HepG2 (cell line): ENCODE results near the gene NCOR2. TPM values are rescaled to one million over a fixed set of nuclear protein-coding genes. Genes with fewer than 3 reads are reported as not detected.

Experiments
- ATAC-seq: fragments of 200-7000 bp; cut with Tn5 transposase; 3 replicates; pipeline ENCODE4 v1.9.1; 2020; ENCODE audit warnings: mild to moderate bottlenecking, moderate library complexity
- BruUV-seq: library from RNA; stranded (reverse); fragments of 400-500 nt; replicated peaks from 2 replicates; lab custom pipeline; 2021; lab: Mats Ljungman, UMichigan
- CTCF ChIA-PET: fragments of 300-600 bp; formaldehyde crosslinking; extraction: SDS; loops from one replicate; lab custom pipeline; 2021; ENCODE audit warnings: low total read pairs, inconsistent platforms, low intra/inter-chr PET ratio; lab: Yijun Ruan, JAX
- POLR2A ChIA-PET: fragments of 350-600 bp; sonication (Branson Sonifier 250); formaldehyde crosslinking; loops from one replicate; lab custom pipeline; 2020; ENCODE audit warnings: antibody characterized with exemption, inconsistent platforms; lab: Yijun Ruan, JAX
- DNase-seq: peaks from one replicate; pipeline ENCODE4 v3.0.0-alpha.2; 2015; ENCODE audit warnings: low spot score
- FAIRE-seq: peaks from 3 replicates; lab custom pipeline; 2011; peaks lifted over from hg19 to GRCh38; lab: Jason Lieb, UNC
- H2AFZ ChIP-seq: one replicate; pipeline ENCODE4 v1.6.1; 2011; ENCODE audit warnings: low read length, inconsistent platforms
- H3K27ac ChIP-seq: fragments of 300-600 bp; 3 replicates; pipeline ENCODE4 v1.8.0; 2011; ENCODE audit warnings: mixed run types, mild to moderate bottlenecking, mixed read lengths, low read length, inconsistent platforms; ENCODE audit not compliant: insufficient read depth; ENCODE audit errors: extremely low read length
- H3K27me3 ChIP-seq, 2 experiments: fragments of 200-600 bp in 1 of 2; 2 replicates in 1 of 2; 3 replicates in 1 of 2; pipeline versions ENCODE4 v1.6.0 to v1.8.0; 2011; ENCODE audit warnings: low read length in 2 of 2, mild to moderate bottlenecking in 2 of 2, moderate library complexity in 2 of 2, inconsistent platforms in 1 of 2; ENCODE audit not compliant: insufficient read depth in 2 of 2, control insufficient read depth in 1 of 2
- H3K36me3 ChIP-seq, 2 experiments: fragments of 200-600 bp in 1 of 2; replicated peaks in 1 of 2; 2 replicates in 1 of 2; 3 replicates in 1 of 2; pipeline versions ENCODE4 v1.5.1 to v1.8.0; 2011; ENCODE audit warnings: low read length in 2 of 2, inconsistent platforms in 1 of 2; ENCODE audit not compliant: insufficient read depth in 2 of 2, control insufficient read depth in 1 of 2
- H3K4me1 ChIP-seq: 2 replicates; pipeline ENCODE4 v1.5.1; 2012; ENCODE audit warnings: low read length, inconsistent platforms; ENCODE audit not compliant: insufficient read depth
- H3K4me2 ChIP-seq: 2 replicates; pipeline ENCODE4 v1.6.0; 2011; ENCODE audit warnings: low read depth, low read length, inconsistent platforms
- H3K4me3 ChIP-seq, 3 experiments: fragments of 200-600 bp in 1 of 3; sonication (generic), shearing (Covaris generic) in 1 of 3; replicated peaks in 1 of 3; 2 replicates each; pipeline ENCODE4 v1.5.1; 2011 to 2016; ENCODE audit warnings: low read length in 3 of 3, inconsistent platforms in 2 of 3, low read depth in 2 of 3, mild to moderate bottlenecking in 2 of 3, control low read depth in 1 of 3, mixed read lengths in 1 of 3; ENCODE audit not compliant: insufficient read depth in 1 of 3
- H3K79me2 ChIP-seq: one replicate; pipeline ENCODE4 v1.6.1; 2011; ENCODE audit warnings: low read length, inconsistent platforms; ENCODE audit not compliant: insufficient read depth
- H3K9ac ChIP-seq: 2 replicates; pipeline ENCODE4 v1.6.0; 2011; ENCODE audit warnings: mild to moderate bottlenecking, low read depth, low read length, inconsistent platforms; ENCODE audit not compliant: insufficient read depth
- H3K9me3 ChIP-seq: 2 replicates; pipeline ENCODE4 v1.5.1; 2012; ENCODE audit warnings: mild to moderate bottlenecking, low read length
- H4K20me1 ChIP-seq: 2 replicates; pipeline ENCODE4 v1.6.0; 2011; ENCODE audit warnings: inconsistent platforms, mild to moderate bottlenecking, low read length, moderate library complexity; ENCODE audit not compliant: insufficient read depth
- ISL2 ChIP-seq: sonication (generic); formaldehyde crosslinking; IDR thresholded peaks from 2 replicates; pipeline ENCODE4 v1.5.0; 2020; ENCODE audit warnings: missing genetic modification reagents
- ZNF572 ChIP-seq: sonication (generic); formaldehyde crosslinking; IDR thresholded peaks from 2 replicates; pipeline ENCODE4 v1.5.1; 2020; ENCODE audit warnings: mild to moderate bottlenecking, missing genetic modification reagents
- ZNF781 ChIP-seq: sonication (generic); formaldehyde crosslinking; IDR thresholded peaks from 2 replicates; pipeline ENCODE4 v1.5.1; 2020; ENCODE audit warnings: borderline replicate concordance, mild to moderate bottlenecking, missing genetic modification reagents; ENCODE audit errors: not compliant biosample characterization
- WGBS: methylation state at CpG from one replicate; pipeline ENCODE4 v1.1.6; 2017; ENCODE audit warnings: low lambda C conversion rate; 5-methylcytosine and 5-hydroxymethylcytosine counted together
- in situ Hi-C: cut with HindIII; loops from 2 replicates; pipeline ENCODE4 v1.10.0; 2017; ENCODE audit warnings: low pct_unique_long_range_greater_than_20kb; ENCODE audit not compliant: extremely low pct_ligation_motif_present
- intact Hi-C: fragments of 100-400 bp; cut with micrococcal nuclease; formaldehyde crosslinking; loops from one replicate; pipeline ENCODE4 v1.10.0; 2022; ENCODE audit not compliant: unreplicated experiment
- polyA plus RNA-seq, 8 experiments: library from polyadenylated mRNA; depleted of rRNA in 3 of 8; stranded (reverse) in 7 of 8; unstranded in 1 of 8; fragments of >200 nt; fragmentation: Illumina TruSeq in 4 of 8; extraction: Trizol in 4 of 8; gene quantifications; 2 replicates each; pipeline versions ENCODE4 v1.2.1 to v1.2.3, GENCODE V29; 2011 to 2016; ENCODE audit warnings: low read depth in 4 of 8, missing spikeins in 1 of 8, mixed read lengths in 1 of 8; ENCODE audit not compliant: insufficient read depth in 1 of 8
- total RNA-seq, 5 experiments: library from RNA; depleted of rRNA; stranded (reverse); fragments of >200 nt; fragmentation: Illumina TruSeq; extraction: Trizol; gene quantifications; 2 replicates each; pipeline ENCODE4 v1.2.3, GENCODE V29; 2016; ENCODE audit warnings: low read depth in 1 of 5
- TF ChIP-seq, protein P1 (sequence below): sonication (generic); formaldehyde crosslinking; IDR thresholded peaks from 2 replicates; pipeline ENCODE4 v1.4.0; 2020; ENCODE audit warnings: mild to moderate bottlenecking, missing genetic modification reagents, borderline replicate concordance
- TF ChIP-seq, protein P2 (sequence below): sonication (generic); formaldehyde crosslinking; IDR thresholded peaks from 2 replicates; pipeline ENCODE4 v1.5.1; 2020; ENCODE audit warnings: mild to moderate bottlenecking, moderate library complexity, missing genetic modification reagents
- TF ChIP-seq, protein P3 (sequence below), 2 experiments: sonication (generic) in 1 of 2; formaldehyde crosslinking in 1 of 2; IDR thresholded peaks; 2 replicates each; pipeline versions ENCODE4 v1.4.0 to v1.6.1; 2018 to 2020; ENCODE audit warnings: missing genetic modification reagents in 2 of 2, borderline replicate concordance in 1 of 2, low read depth in 1 of 2, mild to moderate bottlenecking in 1 of 2, missing biosample characterization in 1 of 2
- TF ChIP-seq, protein P4 (sequence below): sonication (generic); formaldehyde crosslinking; IDR thresholded peaks from 2 replicates; pipeline ENCODE4 v1.5.1; 2020; ENCODE audit warnings: missing genetic modification reagents, mild to moderate bottlenecking, borderline replicate concordance
- TF ChIP-seq, protein P5 (sequence below): sonication (generic); formaldehyde crosslinking; conservative IDR thresholded peaks from 2 replicates; pipeline ENCODE4 v1.4.0; 2020; ENCODE audit warnings: missing genetic modification reagents

NCOR2 gene
- total and polyA plus RNA-seq, 2 of the 13 experiments (the other 11 are each of a cell fraction or from before 2014, with no cell fraction given): 4.5 to 5.7 TPM

DNA sequence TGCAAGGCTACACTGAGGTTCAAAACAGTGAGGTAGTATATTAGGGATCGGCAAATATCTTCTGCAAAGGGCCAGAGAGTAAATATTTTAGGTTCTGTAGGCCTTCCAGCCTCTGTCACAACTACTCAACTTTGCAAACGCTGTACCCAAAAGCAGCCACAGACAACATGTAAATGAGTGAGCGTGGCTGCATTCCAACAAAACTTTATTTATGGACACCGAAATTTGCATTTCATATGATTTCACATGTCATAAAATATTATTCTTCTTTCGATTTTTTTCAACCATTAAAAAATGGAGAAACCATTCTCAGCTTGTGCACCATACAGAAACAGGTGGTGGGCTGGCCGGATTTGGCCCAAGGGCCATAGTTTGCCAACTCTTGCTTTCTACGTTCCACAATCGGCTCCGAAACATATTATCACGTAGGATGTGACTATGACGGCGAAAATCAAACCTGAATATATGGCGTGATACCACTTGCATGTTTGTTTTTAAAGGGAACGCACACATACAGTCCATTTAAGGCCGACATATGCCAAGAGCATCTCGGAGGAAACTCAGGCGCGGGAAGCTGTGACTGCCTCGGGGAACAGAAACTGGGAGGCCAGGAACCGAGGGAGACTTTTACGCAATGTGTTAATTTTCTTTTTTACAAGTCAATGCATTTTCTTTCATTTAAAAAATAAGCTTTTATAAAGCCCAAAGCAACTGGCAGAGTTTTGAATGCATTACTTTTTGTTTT lies 7.1 kb downstream of the NCOR2 start:
- ChIA-PET CTCF (no interaction called here), POLR2A (no interaction called here)
- Histone ChIP-seq H3K9ac (no peak overlapping the region), H2AFZ (no peak overlapping the region), H4K20me1 (peaks cover 42% of the 10 kb centered on the region), H3K36me3 (no peaks in the 10 kb centered on the region; a peak in 1 of 5 replicates), H3K27me3 (no peaks in the 10 kb centered on the region), H3K4me3 (no peak overlapping the region), H3K79me2 (peaks cover 81% of the 10 kb centered on the region), H3K9me3 (no peaks in the 10 kb centered on the region), H3K4me2 (no peak overlapping the region), H3K27ac (no peak overlapping the region), H3K4me1 (peaks cover 9% of the 10 kb centered on the region)
- intact Hi-C loops (loop anchor here (10.0 kb wide), 3 partner anchors 46 to 214 kb away; no protein-coding TSS in a partner anchor), in situ Hi-C loops (no loop called here)
- no TSS peak for BruUV-seq
- FAIRE-seq (no peak), DNase-seq (no peak), ATAC-seq (no peak)
- whole genome bisulfite sequencing: 90% methylated on average over 21 of the region's 21 CpGs
- TF ChIP-seq, protein P1, sequence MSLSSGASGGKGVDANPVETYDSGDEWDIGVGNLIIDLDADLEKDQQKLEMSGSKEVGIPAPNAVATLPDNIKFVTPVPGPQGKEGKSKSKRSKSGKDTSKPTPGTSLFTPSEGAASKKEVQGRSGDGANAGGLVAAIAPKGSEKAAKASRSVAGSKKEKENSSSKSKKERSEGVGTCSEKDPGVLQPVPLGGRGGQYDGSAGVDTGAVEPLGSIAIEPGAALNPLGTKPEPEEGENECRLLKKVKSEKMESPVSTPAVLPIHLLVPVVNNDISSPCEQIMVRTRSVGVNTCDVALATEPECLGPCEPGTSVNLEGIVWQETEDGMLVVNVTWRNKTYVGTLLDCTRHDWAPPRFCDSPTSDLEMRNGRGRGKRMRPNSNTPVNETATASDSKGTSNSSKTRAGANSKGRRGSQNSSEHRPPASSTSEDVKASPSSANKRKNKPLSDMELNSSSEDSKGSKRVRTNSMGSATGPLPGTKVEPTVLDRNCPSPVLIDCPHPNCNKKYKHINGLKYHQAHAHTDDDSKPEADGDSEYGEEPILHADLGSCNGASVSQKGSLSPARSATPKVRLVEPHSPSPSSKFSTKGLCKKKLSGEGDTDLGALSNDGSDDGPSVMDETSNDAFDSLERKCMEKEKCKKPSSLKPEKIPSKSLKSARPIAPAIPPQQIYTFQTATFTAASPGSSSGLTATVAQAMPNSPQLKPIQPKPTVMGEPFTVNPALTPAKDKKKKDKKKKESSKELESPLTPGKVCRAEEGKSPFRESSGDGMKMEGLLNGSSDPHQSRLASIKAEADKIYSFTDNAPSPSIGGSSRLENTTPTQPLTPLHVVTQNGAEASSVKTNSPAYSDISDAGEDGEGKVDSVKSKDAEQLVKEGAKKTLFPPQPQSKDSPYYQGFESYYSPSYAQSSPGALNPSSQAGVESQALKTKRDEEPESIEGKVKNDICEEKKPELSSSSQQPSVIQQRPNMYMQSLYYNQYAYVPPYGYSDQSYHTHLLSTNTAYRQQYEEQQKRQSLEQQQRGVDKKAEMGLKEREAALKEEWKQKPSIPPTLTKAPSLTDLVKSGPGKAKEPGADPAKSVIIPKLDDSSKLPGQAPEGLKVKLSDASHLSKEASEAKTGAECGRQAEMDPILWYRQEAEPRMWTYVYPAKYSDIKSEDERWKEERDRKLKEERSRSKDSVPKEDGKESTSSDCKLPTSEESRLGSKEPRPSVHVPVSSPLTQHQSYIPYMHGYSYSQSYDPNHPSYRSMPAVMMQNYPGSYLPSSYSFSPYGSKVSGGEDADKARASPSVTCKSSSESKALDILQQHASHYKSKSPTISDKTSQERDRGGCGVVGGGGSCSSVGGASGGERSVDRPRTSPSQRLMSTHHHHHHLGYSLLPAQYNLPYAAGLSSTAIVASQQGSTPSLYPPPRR: no peak
- TF ChIP-seq ZNF572 (CRISPR knock-in tag): no peak
- TF ChIP-seq, protein P2, sequence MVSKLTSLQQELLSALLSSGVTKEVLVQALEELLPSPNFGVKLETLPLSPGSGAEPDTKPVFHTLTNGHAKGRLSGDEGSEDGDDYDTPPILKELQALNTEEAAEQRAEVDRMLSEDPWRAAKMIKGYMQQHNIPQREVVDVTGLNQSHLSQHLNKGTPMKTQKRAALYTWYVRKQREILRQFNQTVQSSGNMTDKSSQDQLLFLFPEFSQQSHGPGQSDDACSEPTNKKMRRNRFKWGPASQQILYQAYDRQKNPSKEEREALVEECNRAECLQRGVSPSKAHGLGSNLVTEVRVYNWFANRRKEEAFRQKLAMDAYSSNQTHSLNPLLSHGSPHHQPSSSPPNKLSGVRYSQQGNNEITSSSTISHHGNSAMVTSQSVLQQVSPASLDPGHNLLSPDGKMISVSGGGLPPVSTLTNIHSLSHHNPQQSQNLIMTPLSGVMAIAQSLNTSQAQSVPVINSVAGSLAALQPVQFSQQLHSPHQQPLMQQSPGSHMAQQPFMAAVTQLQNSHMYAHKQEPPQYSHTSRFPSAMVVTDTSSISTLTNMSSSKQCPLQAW (CRISPR knock-in tag): no peak
- TF ChIP-seq, protein P3, sequence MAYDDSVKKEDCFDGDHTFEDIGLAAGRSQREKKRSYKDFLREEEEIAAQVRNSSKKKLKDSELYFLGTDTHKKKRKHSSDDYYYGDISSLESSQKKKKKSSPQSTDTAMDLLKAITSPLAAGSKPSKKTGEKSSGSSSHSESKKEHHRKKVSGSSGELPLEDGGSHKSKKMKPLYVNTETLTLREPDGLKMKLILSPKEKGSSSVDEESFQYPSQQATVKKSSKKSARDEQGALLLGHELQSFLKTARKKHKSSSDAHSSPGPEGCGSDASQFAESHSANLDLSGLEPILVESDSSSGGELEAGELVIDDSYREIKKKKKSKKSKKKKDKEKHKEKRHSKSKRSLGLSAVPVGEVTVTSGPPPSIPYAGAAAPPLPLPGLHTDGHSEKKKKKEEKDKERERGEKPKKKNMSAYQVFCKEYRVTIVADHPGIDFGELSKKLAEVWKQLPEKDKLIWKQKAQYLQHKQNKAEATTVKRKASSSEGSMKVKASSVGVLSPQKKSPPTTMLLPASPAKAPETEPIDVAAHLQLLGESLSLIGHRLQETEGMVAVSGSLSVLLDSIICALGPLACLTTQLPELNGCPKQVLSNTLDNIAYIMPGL (CRISPR knock-in tag; IDR thresholded peaks at IDR 0.05; ENCODE audit: borderline replicate concordance in 1 of 2, low read depth in 1 of 2): no peak
- TF ChIP-seq, protein P4, sequence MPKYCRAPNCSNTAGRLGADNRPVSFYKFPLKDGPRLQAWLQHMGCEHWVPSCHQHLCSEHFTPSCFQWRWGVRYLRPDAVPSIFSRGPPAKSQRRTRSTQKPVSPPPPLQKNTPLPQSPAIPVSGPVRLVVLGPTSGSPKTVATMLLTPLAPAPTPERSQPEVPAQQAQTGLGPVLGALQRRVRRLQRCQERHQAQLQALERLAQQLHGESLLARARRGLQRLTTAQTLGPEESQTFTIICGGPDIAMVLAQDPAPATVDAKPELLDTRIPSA (CRISPR knock-in tag): no peak
- TF ChIP-seq, protein P5, sequence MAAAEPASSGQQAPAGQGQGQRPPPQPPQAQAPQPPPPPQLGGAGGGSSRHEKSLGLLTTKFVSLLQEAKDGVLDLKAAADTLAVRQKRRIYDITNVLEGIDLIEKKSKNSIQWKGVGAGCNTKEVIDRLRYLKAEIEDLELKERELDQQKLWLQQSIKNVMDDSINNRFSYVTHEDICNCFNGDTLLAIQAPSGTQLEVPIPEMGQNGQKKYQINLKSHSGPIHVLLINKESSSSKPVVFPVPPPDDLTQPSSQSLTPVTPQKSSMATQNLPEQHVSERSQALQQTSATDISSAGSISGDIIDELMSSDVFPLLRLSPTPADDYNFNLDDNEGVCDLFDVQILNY: no peak
- no peak for TF ChIP-seq ISL2 (CRISPR knock-in tag)
- TF ChIP-seq ZNF781 (CRISPR knock-in tag): no peak
